SKM-1 (cell line): ENCODE measurements around the gene RNF208.
"Not testable (repeated sequence)": the region's sequence is repeated elsewhere in the genome, so short reads cannot be mapped to it uniquely, and the experiment has no call there.

Source experiments
- DNase-seq: peaks from one replicate; lab custom pipeline; 2025; ENCODE audit not compliant: unreplicated experiment; lab: John Stamatoyannopoulos, UW

RNF208 gene

GRCh38 chr9:137240318-137240840 lies 18.3 kb upstream of the RNF208 start:
- no peak for DNase-seq

- DNase-seq = not testable (repeated sequence)
Observed at GRCh38 chr9:137239541-137240200, 17.6 kb upstream of the RNF208 start.

DNA sequence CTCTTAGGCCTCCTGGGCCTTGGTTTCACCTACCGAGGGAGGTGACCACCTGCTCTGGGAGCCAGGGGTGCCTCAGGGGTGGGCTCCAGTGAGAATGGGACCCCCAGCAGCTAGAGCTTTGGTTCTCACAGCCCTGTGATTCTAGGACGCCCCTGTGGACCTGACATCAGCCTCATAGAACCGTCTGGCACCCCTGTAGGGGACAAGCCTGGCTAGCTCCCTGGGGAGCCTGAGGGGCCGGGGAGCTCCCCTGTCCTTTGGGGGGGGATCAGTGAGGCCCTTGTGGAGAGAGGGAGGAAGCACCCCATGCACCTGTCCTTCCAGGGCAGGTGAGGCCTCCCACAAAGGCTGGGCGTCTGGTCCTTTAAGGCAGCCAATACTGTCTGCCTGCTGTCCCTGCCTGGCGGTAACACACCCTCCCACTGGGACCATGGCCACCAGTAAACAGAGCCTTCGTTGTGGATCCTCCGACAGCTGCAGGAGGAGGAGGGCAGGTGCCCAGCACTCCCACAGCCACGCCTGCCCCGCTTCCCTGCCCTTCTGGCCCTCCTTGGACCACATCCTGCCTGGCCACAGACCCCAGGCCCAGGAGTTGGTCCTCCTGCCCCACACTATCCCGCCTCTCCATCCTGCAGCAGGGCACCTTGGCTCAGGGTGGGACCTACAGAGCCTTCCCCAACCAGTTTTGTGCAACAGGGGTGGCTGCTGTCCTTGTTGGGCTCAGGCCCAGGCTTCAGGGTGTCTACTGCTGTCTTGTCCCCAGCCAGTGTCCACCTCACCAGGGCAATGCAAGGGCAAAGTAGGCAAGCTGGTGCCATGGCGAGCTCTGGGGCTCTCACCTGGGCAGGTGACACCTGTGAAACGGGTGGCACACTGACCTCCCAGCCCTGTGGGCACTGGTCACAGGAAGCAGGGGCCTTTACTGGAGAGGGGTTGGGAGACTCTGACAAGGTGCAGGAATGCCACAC lies 16.0 kb upstream of the RNF208 start:
- no peak for DNase-seq

DNA sequence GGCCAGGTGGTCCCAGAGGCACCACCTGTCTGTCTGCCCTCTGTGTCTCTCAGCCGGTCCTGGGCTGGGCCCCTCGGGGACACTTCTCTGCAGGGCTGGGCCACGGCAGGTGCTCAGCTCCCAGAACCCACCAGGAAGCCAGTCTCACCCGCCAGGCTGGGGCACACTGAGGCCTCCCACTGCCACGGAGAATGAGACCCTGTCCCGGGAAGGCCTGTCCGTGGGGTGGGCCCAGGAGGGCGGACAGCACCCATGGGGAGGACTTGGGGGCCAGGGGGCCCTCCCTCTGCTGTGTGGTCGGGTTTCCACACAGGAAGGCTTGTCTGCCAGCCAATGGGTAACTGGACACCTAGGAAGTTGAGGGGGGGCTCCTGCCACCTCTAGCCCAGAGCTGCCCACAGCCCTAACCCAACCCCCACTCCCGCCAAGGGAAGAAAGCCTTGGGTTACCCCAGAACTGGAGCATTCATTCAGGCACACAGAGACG lies 14.9 kb upstream of the RNF208 start:
- no peak for DNase-seq

DNA sequence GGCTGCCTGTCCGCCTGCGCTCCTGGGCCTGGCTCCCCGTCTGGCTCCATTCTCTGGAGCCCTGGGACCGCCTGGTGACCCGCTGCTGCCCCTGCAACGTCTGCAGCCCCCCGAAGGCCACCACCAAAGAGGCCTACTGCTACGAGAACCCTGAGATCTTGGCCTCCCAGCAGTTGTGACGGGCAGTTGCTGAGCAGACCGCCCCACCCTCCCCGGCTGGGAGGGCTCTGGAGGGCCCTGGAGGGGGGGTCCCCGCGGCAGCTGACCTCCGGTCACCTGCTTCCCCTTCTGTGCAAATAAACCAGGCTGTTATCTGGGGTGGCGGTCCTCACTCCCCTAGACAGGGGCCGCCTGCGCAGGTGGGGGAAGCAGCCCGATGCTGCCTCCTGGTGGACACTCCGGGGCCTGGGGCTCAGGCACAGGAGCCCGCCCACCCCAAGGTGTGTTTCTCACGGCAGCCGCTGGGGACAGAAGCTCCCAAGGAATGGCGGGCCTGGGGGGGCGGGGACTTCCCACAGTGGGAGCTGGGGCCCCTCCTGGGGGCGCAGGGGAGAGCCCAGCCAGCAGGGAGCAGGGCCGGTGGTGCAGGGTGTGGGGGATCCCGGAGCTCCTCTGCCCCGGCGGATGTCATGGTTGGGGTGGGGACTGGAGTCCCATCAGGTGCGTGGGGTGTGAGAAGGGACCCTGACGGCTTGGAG lies 14.3 kb upstream of the RNF208 start:
- DNase-seq = peak; percentile 61

GRCh38 chr9:137235424-137236237 lies 13.6 kb upstream of the RNF208 start:
- no peak for DNase-seq

DNA sequence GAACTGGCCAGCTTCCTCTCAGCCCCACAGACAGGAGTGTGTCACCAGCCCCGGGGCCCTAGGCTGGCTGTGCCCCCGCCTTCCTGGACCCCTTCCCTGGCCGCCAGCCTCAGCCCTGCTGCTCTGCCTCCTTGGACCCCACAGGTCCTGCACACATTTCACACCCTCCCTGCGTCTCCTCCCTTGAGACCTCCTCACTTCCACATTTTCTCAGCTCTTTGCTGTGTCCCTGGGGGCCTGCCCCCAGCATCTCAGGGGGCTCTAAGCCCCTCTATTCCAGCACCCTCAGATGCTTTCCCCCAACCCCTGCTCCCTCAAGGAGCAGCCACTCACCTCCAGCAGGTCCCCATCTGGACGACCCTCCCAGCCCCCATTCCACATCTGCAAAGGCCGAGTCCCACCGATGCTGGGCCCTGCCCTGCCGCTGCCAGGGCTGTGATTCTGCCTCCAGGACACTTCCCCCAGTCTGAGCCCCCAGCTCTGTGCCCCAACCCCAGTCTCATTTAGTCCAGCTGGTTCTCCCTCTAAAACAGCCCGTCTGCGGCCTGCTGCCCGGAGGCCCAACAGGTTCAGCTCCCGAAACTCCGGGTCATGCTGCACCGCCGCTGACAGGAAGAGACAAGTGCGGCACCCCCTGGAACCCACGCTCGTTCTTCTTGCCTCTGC lies 12.9 kb upstream of the RNF208 start:
- no peak for DNase-seq

- no peak for DNase-seq
Observed at GRCh38 chr9:137234055-137234697, 12.1 kb upstream of the RNF208 start.

DNA sequence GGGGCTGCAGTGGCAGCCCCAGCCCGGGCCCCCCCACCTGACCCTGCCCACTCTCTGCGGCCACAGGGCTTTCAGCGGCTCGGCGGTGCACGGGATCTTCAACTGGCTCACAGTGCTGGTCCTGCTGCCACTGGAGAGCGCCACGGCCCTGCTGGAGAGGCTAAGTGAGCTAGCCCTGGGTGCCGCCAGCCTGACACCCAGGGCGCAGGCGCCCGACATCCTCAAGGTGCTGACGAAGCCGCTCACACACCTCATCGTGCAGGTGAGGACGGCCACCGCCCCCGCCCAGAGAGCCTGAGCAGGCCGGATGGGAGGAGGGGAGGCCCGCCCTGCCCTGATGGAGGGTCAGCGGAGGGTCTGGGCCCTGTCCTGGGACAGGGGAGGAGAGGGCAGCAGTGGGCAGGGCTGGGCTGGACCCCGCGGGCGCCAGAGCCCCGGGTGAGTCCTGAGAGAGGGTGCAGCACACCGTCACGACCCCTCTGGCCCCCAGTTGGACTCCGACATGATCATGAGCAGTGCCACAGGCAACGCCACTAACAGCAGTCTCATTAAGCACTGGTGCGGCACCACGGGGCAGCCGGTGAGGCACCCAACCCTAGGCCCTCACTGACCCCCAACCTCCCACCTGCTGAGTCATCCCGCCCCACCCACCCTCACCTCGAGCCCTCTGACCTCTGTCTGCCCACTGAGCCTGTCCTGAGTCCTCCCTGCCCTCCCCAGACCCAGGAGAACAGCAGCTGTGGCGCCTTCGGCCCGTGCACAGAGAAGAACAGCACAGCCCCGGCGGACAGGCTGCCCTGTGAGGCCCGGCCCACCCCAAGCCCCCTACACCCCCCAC lies 11.3 kb upstream of the RNF208 start:
- DNase-seq = no peak

GRCh38 chr9:137232510-137232909 lies 10.5 kb upstream of the RNF208 start:
- DNase-seq = no peak

- DNase-seq = no peak
Observed at GRCh38 chr9:137232101-137232500, 10.1 kb upstream of the RNF208 start.

- DNase-seq = no peak
Observed at GRCh38 chr9:137231372-137232039, 9.5 kb upstream of the RNF208 start.

DNA sequence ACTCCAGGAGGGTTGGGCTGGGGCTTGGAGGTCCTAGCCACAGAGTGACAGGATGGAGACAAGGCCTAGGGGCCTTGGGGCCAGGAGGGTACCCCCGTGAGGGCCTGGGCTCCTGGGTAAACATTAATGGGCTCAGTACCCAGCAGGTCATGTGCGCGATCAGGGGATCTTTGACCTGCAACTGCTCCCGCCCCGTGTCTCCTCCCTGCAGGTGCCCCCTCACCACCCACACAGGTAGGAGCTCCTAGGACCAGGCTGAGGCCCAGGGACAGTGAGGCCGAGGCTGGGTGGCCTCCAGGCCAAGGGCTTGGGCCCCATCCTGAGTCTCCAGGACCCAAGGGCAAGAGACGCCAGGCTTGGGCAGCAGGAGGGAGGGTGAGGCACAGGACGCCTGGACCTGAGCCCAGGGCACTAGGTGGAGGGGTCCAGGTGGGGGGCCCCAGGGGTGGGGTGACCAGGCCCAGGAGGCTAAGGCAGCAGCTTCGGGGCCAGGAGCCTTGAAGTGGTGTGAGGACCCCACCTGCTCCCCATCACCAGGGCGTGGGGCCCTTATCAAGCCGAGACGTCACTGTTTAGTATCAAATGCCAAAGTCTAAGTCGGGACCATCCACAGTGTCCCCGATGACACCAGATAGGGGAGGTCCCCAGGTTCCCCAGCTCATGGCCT lies 8.8 kb upstream of the RNF208 start, which contains the start of gene SLC34A3:
Gene SLC34A3 (plus strand): TSS at position 197 of the 667 bp plus-strand sequence. CDS start 802 bp downstream, outside the sequence.
- no peak for DNase-seq

GRCh38 chr9:137229903-137230704 lies 8.1 kb upstream of the RNF208 start:
- no peak for DNase-seq

GRCh38 chr9:137228968-137229896 lies 7.2 kb upstream of the RNF208 start:
- no peak for DNase-seq
